Stromal cell of bone marrow (primary cell): ENCODE data around the gene IRAK2.
"Not testable (repeated sequence)": the region's sequence is repeated elsewhere in the genome, so short reads cannot be mapped to it uniquely, and the experiment has no call there.

Source experiments
- DNase-seq: peaks from one replicate; pipeline ENCODE4 v3.0.0-alpha.2; 2012; ENCODE audit warnings: low read depth

IRAK2 gene

GRCh38 chr3:10160925-10161324, 3.8 kb upstream of the IRAK2 start:
- no peak for DNase-seq

- no peak for DNase-seq
Measured at GRCh38 chr3:10162185-10162584, 2.5 kb upstream of the IRAK2 start.

GRCh38 chr3:10164201-10164545, 546 bp upstream of the IRAK2 start:
- DNase-seq = not testable (repeated sequence)

GRCh38 chr3:10166213-10166604, 1.5 kb downstream of the IRAK2 start:
- DNase-seq = no peak

- no peak for DNase-seq
Measured at GRCh38 chr3:10169000-10169496, 4.3 kb downstream of the IRAK2 start.

- no peak for DNase-seq
Measured at GRCh38 chr3:10170915-10171478, 6.3 kb downstream of the IRAK2 start.

GRCh38 chr3:10173095-10173925, 8.6 kb downstream of the IRAK2 start:
- DNase-seq = no peak

- DNase-seq = peak; percentile 98
Measured at GRCh38 chr3:10173926-10174435, 9.3 kb downstream of the IRAK2 start.

GRCh38 chr3:10175334-10175733, 10.6 kb downstream of the IRAK2 start:
- not testable (repeated sequence) for DNase-seq

GRCh38 chr3:10176150-10176549, 11.4 kb downstream of the IRAK2 start:
- DNase-seq = not testable (repeated sequence)

GRCh38 chr3:10177737-10178136, 13.0 kb downstream of the IRAK2 start:
- DNase-seq = no peak

- no peak for DNase-seq
Measured at GRCh38 chr3:10178892-10179291, 14.2 kb downstream of the IRAK2 start.

GRCh38 chr3:10180289-10180688, 15.6 kb downstream of the IRAK2 start:
- DNase-seq = no peak

- no peak for DNase-seq
Measured at GRCh38 chr3:10180738-10181295, 16.1 kb downstream of the IRAK2 start.

GRCh38 chr3:10182950-10183349, 18.2 kb downstream of the IRAK2 start:
- no peak for DNase-seq

- DNase-seq = no peak
Measured at GRCh38 chr3:10184250-10184649, 19.5 kb downstream of the IRAK2 start.

- no peak for DNase-seq
Measured at GRCh38 chr3:10185804-10186762, 21.4 kb downstream of the IRAK2 start.

GRCh38 chr3:10187290-10187876, 22.7 kb downstream of the IRAK2 start:
- no peak for DNase-seq

- DNase-seq = no peak
Measured at GRCh38 chr3:10187944-10188343, 23.2 kb downstream of the IRAK2 start.

GRCh38 chr3:10188804-10189556, 24.3 kb downstream of the IRAK2 start:
- no peak for DNase-seq
